SK-N-SH (cell line): ENCODE data around the gene POU2F1. TPM values are rescaled to one million over a fixed set of nuclear protein-coding genes. Genes with fewer than 3 reads are reported as not detected.

Experiments
- CTCF ChIA-PET: fragments of 300-600, 350-600 bp; formaldehyde crosslinking; extraction: SDS; loops from one replicate; lab custom pipeline; 2021; lab: Yijun Ruan, JAX
- POLR2A ChIA-PET: fragments of 350-600 bp; sonication (Branson Sonifier 250); formaldehyde crosslinking; extraction: SDS; loops from one replicate; lab custom pipeline; 2020; ENCODE audit warnings: antibody characterized with exemption, inconsistent platforms; lab: Yijun Ruan, JAX
- DNase-seq: peaks from one replicate; pipeline ENCODE4 v3.0.0; 2012
- H2AFZ ChIP-seq: fragments of 200-600 bp; sonication (generic); 2 replicates; pipeline ENCODE4 v1.8.1; 2016; ENCODE audit warnings: antibody characterized with exemption, mild to moderate bottlenecking, low read depth
- H3F3A ChIP-seq: fragments of 200-600 bp; sonication (generic); replicated peaks from 2 replicates; pipeline ENCODE3; 2016; ENCODE audit warnings: antibody characterized with exemption, mild to moderate bottlenecking; ENCODE audit not compliant: insufficient read depth
- H3K27ac ChIP-seq, 2 experiments: fragments of 200-500 bp in 1 of 2; fragments of 200-600 bp in 1 of 2; sonication (Bioruptor generic) in 1 of 2; sonication (generic), shearing (Covaris generic) in 1 of 2; 2 replicates each; pipeline versions ENCODE4 v1.5.1 to v1.6.1; 2014 to 2016; ENCODE audit warnings: low read depth in 2 of 2, inconsistent platforms in 1 of 2, low read length in 1 of 2, mild to moderate bottlenecking in 1 of 2, mixed read lengths in 1 of 2
- H3K27me3 ChIP-seq: fragments of 200-600 bp; sonication (generic), shearing (Covaris generic); 2 replicates; pipeline ENCODE4 v1.6.1; 2016; ENCODE audit warnings: mixed run types; ENCODE audit not compliant: insufficient read depth
- H3K36me3 ChIP-seq, 2 experiments: fragments of 200-500 bp in 1 of 2; fragments of 200-600 bp in 1 of 2; sonication (Bioruptor generic) in 1 of 2; sonication (generic) in 1 of 2; replicated peaks in 1 of 2; 2 replicates each; pipeline versions ENCODE3 to v1.5.1; 2014 to 2016; ENCODE audit warnings: low read length in 1 of 2, mild to moderate bottlenecking in 1 of 2; ENCODE audit not compliant: insufficient read depth in 2 of 2, control insufficient read depth in 1 of 2
- H3K4me1 ChIP-seq, 2 experiments: fragments of 200-500 bp in 1 of 2; fragments of 200-600 bp in 1 of 2; sonication (Bioruptor generic) in 1 of 2; sonication (generic), shearing (Covaris generic) in 1 of 2; 2 replicates each; pipeline versions ENCODE4 v1.5.1 to v1.6.1; 2014 to 2016; ENCODE audit warnings: low read depth in 1 of 2, low read length in 1 of 2, mixed run types in 1 of 2; ENCODE audit not compliant: insufficient read depth in 2 of 2, control insufficient read depth in 1 of 2
- H3K4me2 ChIP-seq: fragments of 200-600 bp; sonication (generic), shearing (Covaris generic); 2 replicates; pipeline ENCODE4 v1.6.1; 2017; ENCODE audit warnings: mixed run types
- H3K4me3 ChIP-seq, 2 experiments: fragments of 200-500 bp in 1 of 2; fragments of 200-600 bp in 1 of 2; sonication (Bioruptor generic) in 1 of 2; sonication (generic), shearing (Covaris generic) in 1 of 2; 2 replicates each; pipeline versions ENCODE4 v1.5.1 to v1.8.1; 2014 to 2016; ENCODE audit warnings: low read depth in 2 of 2, inconsistent platforms in 1 of 2, low read length in 1 of 2, mild to moderate bottlenecking in 1 of 2, mixed read lengths in 1 of 2, moderate library complexity in 1 of 2
- H3K79me2 ChIP-seq: fragments of 200-600 bp; sonication (generic); 2 replicates; pipeline ENCODE4 v1.8.1; 2017; ENCODE audit warnings: mild to moderate bottlenecking; ENCODE audit not compliant: insufficient read depth
- H3K9ac ChIP-seq: fragments of 200-600 bp; sonication (generic); 2 replicates; pipeline ENCODE4 v1.6.1; 2017; ENCODE audit warnings: mixed run types
- H3K9me2 ChIP-seq: fragments of 200-600 bp; sonication (generic); 2 replicates; pipeline ENCODE4 v1.6.1; 2017; ENCODE audit warnings: mixed run types
- H3K9me3 ChIP-seq: fragments of 200-600 bp; sonication (generic); 2 replicates; pipeline ENCODE4 v1.6.1; 2017; ENCODE audit warnings: mixed run types, mild to moderate bottlenecking, moderate library complexity
- H4K20me1 ChIP-seq: fragments of 200-600 bp; sonication (generic); 2 replicates; pipeline ENCODE4 v1.6.1; 2017; ENCODE audit warnings: mild to moderate bottlenecking, mixed run types; ENCODE audit not compliant: insufficient read depth
- ELF1 ChIP-seq: IDR thresholded peaks from 2 replicates; pipeline ENCODE4 v1.4.0; 2012
- EP300 ChIP-seq, 2 experiments: IDR thresholded peaks; 2 replicates each; pipeline versions ENCODE4 v1.4.0 to v1.6.1; 2012; ENCODE audit warnings: borderline replicate concordance in 1 of 2, low read depth in 1 of 2, low read length in 1 of 2
- GABPA ChIP-seq: IDR thresholded peaks from 2 replicates; pipeline ENCODE4 v1.4.0; 2012; ENCODE audit warnings: low read depth, mild to moderate bottlenecking
- IRF3 ChIP-seq: fragments of 150-350 bp; IDR thresholded peaks from 2 replicates; pipeline ENCODE4 v1.6.1; 2016; ENCODE audit warnings: mild to moderate bottlenecking, low read depth, low read length
- MEF2A ChIP-seq: IDR thresholded peaks from 2 replicates; pipeline ENCODE4 v1.4.0; 2012; ENCODE audit warnings: low read depth, borderline replicate concordance
- NFIC ChIP-seq: IDR thresholded peaks from 2 replicates; pipeline ENCODE4 v1.4.0; 2012; ENCODE audit warnings: borderline replicate concordance
- NRF1 ChIP-seq: IDR thresholded peaks from 2 replicates; pipeline ENCODE4 v1.6.1; 2012; ENCODE audit warnings: low read depth, mild to moderate bottlenecking, low read length
- RAD21 ChIP-seq: IDR thresholded peaks from 2 replicates; pipeline ENCODE4 v1.6.1; 2012; ENCODE audit warnings: mild to moderate bottlenecking, low read length
- SIN3A ChIP-seq: IDR thresholded peaks from 2 replicates; pipeline ENCODE4 v1.6.1; 2012; ENCODE audit warnings: low read depth, mild to moderate bottlenecking, low read length, moderate library complexity, borderline replicate concordance
- SMC3 ChIP-seq: IDR thresholded peaks from 2 replicates; pipeline ENCODE4 v1.6.1; 2012; ENCODE audit warnings: low read depth, low read length, improper control_type of control experiment
- USF2 ChIP-seq: fragments of 150-350 bp; IDR thresholded peaks from 2 replicates; pipeline ENCODE4 v1.6.1; 2017; ENCODE audit warnings: antibody characterized with exemption, low read length, low read depth, borderline replicate concordance
- YY1 ChIP-seq: IDR thresholded peaks from 2 replicates; pipeline ENCODE4 v1.4.0; 2012; ENCODE audit warnings: low read depth, mild to moderate bottlenecking
- WGBS: methylation state at CpG from one replicate; pipeline ENCODE4 v1.1.6; 2017; ENCODE audit warnings: low lambda C conversion rate; 5-methylcytosine and 5-hydroxymethylcytosine counted together
- polyA plus RNA-seq, 3 experiments: library from polyadenylated mRNA; depleted of rRNA; stranded (reverse); fragments of >200 nt; gene quantifications; 2 replicates each; pipeline ENCODE4 v1.2.3, GENCODE V29; 2012
- TF ChIP-seq, protein P1 (sequence below): IDR thresholded peaks from 2 replicates; pipeline ENCODE4 v1.4.0; 2012; ENCODE audit warnings: low read depth
- TF ChIP-seq, protein P2 (sequence below): IDR thresholded peaks from 2 replicates; pipeline ENCODE4; 2012
- TF ChIP-seq, protein P3 (sequence below): IDR thresholded peaks from 2 replicates; pipeline ENCODE4 v1.4.0; 2012; ENCODE audit warnings: low read depth, borderline replicate concordance

POU2F1 gene
- polyA plus RNA-seq, 1 of the 3 experiments (the other 2 are of a cell fraction): 1.2 TPM

GRCh38 chr1:167431261-167431908 is 210.7 kb downstream of the POU2F1 start (continued):
- TF ChIP-seq SMC3: no peak
- no peak for TF ChIP-seq IRF3
- TF ChIP-seq, protein P1, sequence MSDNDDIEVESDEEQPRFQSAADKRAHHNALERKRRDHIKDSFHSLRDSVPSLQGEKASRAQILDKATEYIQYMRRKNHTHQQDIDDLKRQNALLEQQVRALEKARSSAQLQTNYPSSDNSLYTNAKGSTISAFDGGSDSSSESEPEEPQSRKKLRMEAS: no peak
- TF ChIP-seq YY1: no peak

DNA sequence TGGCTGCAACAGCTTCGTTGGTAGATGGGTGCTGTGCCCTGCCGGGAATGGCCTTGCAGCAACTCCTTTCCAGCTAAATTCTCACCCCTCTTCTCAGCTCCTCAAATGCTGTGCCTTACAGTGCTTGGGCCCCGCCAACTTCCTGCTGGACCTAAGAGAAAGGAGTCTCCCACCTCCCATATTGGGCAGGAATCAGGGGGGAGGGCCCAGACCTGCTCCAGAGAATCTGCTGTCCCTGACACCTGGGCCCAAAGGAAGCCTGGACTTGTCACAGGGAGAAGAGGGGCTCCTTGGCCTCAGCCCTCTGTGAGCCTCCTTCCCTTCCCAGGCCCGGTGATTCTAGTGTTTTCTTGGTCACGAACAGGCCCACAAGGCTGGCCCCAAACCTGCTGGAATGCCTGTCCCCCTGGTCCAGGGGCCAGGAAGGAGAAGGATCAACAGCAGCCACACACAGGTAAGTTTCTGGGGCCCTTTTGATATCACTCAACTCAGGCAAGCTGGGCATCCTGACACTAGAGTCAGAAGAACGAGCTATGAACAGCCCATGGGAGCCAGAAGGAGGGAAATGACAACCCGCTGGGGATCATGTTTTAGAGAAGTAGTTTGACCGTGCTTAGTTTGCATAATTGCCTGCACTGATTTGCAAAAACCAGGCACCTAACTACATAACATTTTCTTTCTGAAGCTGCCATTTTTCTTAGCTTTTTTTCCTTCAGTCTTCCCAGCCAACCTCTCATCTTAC is 211.4 kb downstream of the POU2F1 start:
- Histone ChIP-seq H3K79me2 (no peaks in the 10 kb centered on the region), H3K4me1 (no peaks in the 10 kb centered on the region; a peak in 1 of 4 replicates), H3K36me3 (no peaks in the 10 kb centered on the region), H3K27me3 (no peaks in the 10 kb centered on the region; the same call in 1 of the 2 replicates), H3K9me2 (no peaks in the 10 kb centered on the region), H3K4me3 (no peak overlapping the region), H3K4me2 (no peak overlapping the region), H3K9ac (no peak overlapping the region), H3K9me3 (peaks cover 4% of the 10 kb centered on the region; the same call in 1 of the 2 replicates), H3F3A (no peaks in the 10 kb centered on the region), H2AFZ (no peak overlapping the region), H4K20me1 (no peaks in the 10 kb centered on the region), H3K27ac (no peak overlapping the region)
- no peak for DNase-seq
- CTCF ChIA-PET: interaction anchor here (0.6 to 1.8 kb wide), 6 partner anchors 8 to 164 kb away, joined by 3 to 9 read pairs (median 4); no protein-coding TSS in a partner anchor
- TF ChIP-seq EP300 (IDR thresholded peaks at IDR 0.05; ENCODE audit: borderline replicate concordance in 1 of 2, low read depth in 1 of 2, low read length in 1 of 2) (no peak), NRF1 (no peak), USF2 (no peak), ELF1 (no peak)
- TF ChIP-seq, protein P1: no peak
- 78% methylated on average over 8 of the region's 8 CpGs for WGBS
- POLR2A ChIA-PET: interaction anchor here (1.0 kb wide), 1 partner anchor 58 kb away, joined by 3 read pairs; no protein-coding TSS in a partner anchor

DNA sequence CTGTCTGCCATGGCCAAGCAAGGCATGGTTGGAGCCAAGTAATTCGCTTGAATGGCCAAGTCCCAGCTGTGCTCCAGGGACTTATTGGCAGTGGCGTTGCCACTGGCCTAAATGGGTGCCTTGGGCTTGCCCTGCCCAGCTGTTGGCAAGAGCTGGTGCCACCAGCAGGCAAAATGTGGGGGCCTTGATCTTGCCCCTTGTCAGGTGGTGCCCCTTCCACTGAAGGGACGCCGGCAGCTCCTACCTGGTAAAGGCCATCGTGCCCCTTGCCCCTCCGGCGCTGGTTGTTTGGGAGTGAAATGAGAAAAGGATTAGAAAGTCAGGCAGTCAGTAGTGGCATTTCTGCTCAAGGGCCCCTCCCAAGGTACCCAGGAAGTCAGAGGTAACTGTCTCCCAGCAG is 212.1 kb downstream of the POU2F1 start:
- Histone ChIP-seq H3K27me3 (no peaks in the 10 kb centered on the region; the same call in 1 of the 2 replicates), H3K4me2 (no peak overlapping the region), H3K4me1 (no peaks in the 10 kb centered on the region; a peak in 1 of 4 replicates), H4K20me1 (no peaks in the 10 kb centered on the region), H3K4me3 (no peak overlapping the region), H3K9me2 (no peaks in the 10 kb centered on the region), H3K79me2 (no peaks in the 10 kb centered on the region), H3K27ac (no peak overlapping the region), H3K9me3 (peaks cover 4% of the 10 kb centered on the region; the same call in 1 of the 2 replicates), H3F3A (no peaks in the 10 kb centered on the region), H2AFZ (no peak overlapping the region), H3K9ac (no peak overlapping the region), H3K36me3 (no peaks in the 10 kb centered on the region)
- 91% methylated on average over 5 of the region's 7 CpGs for WGBS
- ChIA-PET CTCF (interaction anchor here (1.4 kb wide), 1 partner anchor 58 kb away, joined by 3 read pairs; no protein-coding TSS in a partner anchor), POLR2A (interaction anchor here (1.0 kb wide), 1 partner anchor 59 kb away, joined by 3 read pairs; no protein-coding TSS in a partner anchor)
- no peak for DNase-seq
- TF ChIP-seq SMC3 (no peak), SIN3A (no peak), GABPA (no peak), USF2 (no peak), MEF2A (no peak), YY1 (no peak), NFIC (no peak), RAD21 (no peak)
- TF ChIP-seq, protein P2, sequence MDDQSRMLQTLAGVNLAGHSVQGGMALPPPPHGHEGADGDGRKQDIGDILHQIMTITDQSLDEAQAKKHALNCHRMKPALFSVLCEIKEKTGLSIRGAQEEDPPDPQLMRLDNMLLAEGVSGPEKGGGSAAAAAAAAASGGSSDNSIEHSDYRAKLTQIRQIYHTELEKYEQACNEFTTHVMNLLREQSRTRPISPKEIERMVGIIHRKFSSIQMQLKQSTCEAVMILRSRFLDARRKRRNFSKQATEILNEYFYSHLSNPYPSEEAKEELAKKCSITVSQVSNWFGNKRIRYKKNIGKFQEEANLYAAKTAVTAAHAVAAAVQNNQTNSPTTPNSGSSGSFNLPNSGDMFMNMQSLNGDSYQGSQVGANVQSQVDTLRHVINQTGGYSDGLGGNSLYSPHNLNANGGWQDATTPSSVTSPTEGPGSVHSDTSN: no peak
- TF ChIP-seq, protein P3, sequence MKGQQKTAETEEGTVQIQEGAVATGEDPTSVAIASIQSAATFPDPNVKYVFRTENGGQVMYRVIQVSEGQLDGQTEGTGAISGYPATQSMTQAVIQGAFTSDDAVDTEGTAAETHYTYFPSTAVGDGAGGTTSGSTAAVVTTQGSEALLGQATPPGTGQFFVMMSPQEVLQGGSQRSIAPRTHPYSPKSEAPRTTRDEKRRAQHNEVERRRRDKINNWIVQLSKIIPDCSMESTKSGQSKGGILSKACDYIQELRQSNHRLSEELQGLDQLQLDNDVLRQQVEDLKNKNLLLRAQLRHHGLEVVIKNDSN: no peak
